ENCODE measurements around the gene FRG2C.
A peak's percentile ranks its signal among the peaks of the same experiment; 100 is the strongest.
"Not testable (repeated sequence)": the region's sequence is repeated elsewhere in the genome, so short reads cannot be mapped to it uniquely, and the experiment has no call there.

Gene FRG2C

DNA sequence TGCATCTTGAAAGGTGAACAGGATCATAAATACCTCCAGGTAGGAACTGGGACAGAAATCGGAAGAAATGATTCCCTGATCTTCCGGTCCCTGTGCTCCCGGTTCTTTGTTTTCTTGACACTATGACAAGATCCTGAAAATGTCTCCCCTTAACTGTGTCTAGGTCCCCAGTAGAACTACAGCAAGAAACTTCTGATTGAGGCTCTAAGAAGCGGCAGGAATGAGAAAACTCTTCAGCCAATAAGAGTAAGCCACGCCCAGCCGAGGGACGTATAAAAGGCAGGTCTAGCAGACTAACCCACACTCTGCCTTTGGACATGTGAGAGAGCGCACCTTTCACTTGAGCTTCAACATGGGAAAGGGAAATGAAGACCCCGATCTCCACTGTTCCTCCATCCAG lies at the start of gene FRG2C:
TSS of gene FRG2C (plus strand) at position 301 of the 400 bp plus-strand sequence. CDS start at position 353, 52 bp downstream.
- DNase-seq (ENCODE audit: low read depth in 2 of 2), result not testable (repeated sequence)

DNA sequence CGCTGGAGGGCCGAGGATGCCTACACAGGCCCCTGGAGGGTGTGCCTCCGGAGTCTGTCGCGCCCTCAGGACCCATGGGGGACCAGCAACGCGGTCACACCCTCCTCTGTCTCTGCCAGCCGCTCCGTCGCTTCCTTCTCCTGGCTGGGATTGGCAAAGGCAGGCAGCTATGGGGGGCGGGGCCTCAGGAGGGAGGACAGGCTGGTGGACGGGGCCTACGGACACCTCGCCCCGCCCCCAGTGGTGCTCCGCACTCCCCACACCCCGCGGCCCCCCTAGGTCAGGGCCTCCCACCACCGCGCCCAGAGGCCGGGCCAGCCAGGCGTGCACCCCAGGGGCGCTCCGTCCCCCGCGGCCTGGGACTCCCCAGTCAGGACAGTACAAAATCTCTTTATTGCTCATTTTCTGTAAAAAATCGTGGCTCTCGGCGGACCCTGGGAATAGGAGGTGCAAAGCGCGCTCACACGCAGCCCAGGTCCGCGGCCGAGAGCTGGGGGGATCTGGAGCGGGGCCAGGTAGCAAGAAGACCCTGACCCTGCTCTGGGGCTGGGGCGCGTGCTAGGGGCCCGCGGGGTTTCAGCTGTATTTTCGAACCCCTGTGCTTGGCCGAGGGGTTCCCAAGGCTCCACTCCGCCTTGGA lies 45.3 kb upstream of the FRG2C start:
- not testable (repeated sequence) for DNase-seq (ENCODE audit: low read depth in 2 of 2)

DNA sequence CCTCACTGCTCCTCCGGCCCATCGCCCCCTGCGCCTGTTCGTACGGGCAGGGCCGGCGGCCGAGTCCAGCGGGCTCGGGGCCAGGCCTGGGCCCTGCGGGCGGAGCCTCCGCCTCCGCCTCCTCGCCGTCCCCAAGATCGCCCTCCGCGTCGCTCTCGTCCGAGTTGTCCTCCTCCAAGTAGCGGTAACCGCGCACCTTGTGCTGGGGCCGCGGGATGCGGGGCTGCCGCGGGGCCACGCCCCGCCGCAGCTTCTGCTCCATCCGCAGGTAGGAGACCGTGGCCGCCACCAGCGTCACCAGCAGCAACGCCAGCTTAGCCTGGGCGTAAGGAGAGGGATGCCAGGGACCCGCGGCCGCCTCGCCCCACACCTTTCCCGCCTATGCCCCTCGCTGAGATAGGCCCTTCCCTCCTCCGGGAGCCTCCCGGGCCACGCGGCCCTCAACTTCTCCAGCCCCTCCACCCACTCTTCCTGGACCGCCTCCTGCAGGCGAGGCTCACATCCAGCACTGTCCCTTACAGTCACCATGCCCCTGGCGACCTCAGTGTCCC lies 44.6 kb upstream of the FRG2C start:
- DNase-seq (ENCODE audit: low read depth in 2 of 2), result not testable (repeated sequence)

DNA sequence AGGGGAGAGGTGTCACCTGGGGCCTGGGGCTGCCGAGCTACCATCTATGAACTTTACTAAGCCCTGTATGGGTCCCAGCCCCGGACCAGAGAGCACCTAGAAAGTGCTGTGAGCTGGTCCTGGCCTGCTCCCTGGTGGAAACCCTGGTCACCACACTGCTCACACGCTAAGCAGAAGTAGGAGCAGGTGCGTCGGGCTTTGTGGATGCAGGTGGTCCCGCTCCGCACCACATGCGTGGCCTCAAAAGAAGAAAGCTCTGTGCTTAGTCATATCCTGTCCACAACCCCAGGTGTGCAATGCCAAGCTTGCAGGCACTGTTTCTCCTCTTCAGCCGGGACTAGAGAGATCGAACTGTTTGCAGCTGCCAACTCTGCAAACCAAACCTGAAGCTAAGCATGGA lies 42.4 kb upstream of the FRG2C start:
- not testable (repeated sequence) for DNase-seq (ENCODE audit: low read depth in 2 of 2)

DNA sequence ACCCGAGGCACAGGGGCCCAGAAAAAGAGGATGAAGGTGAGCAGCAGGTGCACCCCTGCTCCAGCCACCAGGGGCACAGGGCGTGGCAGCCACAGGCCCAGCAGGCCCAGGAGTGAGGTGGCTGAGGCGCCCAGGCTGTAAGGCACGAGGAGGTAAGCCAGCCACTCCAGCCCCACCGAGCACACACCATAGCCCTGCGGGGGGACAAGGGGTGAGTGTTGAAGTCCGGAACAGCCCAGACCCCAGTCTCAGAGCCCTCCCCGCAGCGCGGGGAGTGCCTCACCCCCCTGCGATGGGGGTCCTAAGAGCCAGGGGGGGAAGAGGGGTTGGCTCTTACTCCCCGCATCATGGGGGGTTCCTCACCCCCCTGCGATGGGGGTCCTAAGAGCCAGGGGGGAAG lies 40.5 kb upstream of the FRG2C start:
- not testable (repeated sequence) for DNase-seq (ENCODE audit: low read depth in 2 of 2)

DNA sequence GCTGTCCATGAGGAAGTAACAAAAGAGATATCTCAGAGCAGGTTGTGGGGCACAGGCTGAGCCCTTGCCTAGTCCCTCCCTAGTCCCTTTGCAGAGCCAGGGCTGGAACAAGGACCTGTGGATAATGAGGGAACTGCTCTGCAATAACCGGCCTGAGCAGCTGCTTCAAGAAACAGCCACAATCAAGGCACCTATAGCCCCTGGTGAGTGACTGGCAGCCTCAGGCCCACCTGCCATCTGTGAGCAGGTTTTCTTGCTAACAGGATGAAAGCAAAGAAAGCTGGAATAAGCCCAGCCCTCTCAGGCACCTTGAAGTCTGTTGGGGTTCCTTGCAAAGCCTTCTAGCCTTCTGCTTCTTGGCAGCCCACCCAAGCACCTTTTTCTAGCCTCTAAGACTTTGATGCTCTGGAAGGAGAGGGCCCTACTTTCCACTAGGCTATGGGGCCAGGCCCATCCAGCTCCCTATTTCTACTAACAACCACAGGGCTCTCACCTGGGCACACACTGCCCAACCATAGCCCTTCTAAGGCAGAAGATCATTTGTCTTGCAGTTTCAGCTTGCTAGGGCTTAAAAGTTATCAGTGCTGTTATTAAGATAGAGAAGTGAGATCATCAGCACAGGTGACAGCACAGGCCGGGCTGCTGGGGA lies 33.1 kb upstream of the FRG2C start:
- DNase-seq (ENCODE audit: low read depth in 2 of 2), result not testable (repeated sequence)

DNA sequence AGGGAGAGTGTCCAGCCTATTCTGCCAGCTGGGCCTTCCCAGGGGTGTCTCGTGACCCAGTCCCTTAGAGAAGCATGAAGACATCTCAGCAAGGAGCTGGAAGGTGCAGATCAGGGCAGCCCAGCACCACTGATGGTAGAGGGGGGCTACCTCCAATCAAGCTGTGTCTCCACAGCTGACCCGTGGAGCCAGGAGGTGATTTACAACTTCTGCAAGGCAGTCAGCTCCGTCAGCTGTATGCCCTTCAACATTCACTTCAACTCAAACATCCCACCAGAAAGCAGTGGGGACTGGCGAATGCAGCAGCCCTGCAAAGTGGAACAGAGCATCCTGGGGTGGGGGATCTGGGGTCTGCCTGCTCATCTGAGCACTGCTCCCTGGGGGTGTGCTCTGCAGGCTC lies 32.6 kb upstream of the FRG2C start:
- no peak for DNase-seq (ENCODE audit: low read depth in 2 of 2)

DNA sequence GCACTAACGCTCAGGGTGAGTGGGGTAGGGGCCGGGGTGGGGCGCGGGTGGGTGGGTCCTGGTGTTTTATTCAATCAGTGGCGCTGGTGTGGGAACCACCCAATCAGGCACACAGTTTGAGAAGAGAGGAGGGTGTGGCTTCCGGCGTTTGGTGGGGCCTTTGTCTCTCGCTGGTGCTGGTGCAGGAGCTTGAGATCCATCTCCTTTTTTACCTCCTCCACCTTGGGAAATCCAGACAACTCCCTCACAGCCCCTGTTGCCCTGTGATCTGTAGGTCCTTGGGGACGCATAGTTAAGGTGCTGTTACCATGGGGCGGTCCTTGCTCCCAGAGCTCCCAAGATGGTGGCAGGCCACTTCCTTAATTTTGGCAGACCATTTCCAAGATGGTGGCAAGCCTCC lies 25.2 kb upstream of the FRG2C start:
- not testable (repeated sequence) for DNase-seq (ENCODE audit: low read depth in 2 of 2)

DNA sequence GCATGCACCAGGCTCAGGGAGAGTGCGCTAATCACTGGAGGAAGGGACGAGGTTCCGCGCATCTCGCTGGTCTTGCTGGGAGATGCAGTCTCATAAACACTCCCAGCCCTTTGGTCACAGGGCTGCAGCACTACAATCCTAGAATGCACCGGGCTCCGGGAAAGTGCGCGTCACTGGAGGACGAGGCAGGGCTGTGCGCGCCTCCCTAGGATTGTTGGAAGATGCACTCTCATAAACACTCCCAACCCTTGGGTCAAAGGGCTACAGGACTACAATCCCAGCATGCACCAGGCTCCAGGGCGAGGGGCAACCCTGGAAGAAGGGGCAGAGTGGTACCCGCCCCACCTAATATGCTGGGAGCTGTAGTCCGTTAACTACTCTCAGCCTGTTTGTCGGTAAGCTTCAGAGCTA lies 23.0 kb upstream of the FRG2C start:
- DNase-seq (ENCODE audit: low read depth in 2 of 2), result peak; percentile 8 to 25

DNA sequence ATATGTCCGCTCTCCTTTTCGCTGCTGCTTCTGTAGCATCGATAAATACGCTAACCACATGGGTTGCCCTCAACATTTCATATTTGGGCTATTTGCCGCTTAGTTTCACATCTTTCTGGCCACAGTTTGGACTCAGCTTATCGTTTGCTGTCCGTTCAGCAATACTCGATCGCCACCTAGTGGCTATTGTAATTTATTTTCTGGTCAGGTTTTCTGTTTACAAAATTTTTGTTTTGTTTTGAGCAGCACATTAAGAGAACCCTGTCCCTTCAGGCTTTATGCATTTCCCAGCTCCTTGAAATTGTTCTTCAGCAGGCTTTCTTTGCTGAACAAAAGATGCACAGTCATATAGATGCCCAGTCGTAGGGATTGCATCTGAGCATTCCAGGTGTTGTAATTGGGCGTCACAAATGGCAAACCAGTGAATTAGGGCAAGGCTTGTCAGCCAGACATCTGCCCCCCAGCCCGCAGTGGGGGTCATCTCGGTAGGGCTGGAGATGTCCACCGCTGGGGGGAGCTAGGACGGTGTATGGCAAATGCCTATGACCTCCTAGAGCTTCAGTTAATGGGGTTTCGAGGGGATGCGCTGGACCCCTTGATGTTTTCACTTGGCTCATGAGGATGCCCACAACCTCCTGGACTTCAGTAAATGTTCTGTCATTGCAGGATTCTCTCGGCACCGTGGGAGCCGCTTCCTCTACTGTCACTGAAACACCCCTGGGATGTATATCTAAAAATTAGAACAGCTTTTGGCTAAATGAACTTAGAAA lies 20.9 kb upstream of the FRG2C start:
- not testable (repeated sequence) for DNase-seq (ENCODE audit: low read depth in 2 of 2)

DNA sequence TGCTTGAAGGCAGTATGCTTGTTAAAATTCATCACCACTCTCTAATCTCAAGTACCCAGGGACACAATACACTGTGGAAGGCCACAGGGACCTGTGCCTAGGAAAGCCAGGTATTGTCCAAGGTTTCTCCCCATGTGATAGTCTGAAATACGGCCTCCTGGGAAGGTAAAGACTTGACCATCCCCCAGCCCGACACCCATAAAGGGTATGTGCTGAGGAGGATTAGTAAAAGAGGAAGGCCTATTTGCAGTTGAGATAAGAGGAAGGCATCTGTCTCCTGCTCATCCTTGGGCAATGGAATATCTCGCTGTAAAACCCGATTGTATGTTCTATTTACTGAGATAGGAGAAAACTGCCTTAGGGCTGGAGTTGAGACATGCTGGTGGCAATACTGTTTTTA lies 18.6 kb upstream of the FRG2C start:
- DNase-seq (ENCODE audit: low read depth in 2 of 2), result not testable (repeated sequence)

DNA sequence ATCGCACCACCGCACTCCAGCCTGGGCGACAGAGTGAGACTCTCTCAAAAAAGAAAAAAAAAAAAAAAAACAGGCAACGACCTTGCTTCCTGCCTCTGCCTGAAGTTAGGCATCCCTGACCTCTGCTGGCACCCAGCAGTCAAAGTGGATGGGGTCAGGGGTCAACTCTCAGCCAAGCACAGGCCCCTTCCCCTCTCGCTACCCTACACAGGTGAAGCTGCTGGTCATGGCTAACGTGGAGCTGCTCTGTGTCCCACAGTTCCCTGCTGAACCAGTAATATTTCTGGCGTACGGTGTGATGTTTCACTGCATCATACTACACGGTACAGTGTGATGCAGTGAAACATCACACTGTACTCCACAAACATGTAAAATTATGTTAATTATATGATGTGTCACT lies 13.9 kb upstream of the FRG2C start:
- DNase-seq (ENCODE audit: low read depth in 2 of 2), result no peak

DNA sequence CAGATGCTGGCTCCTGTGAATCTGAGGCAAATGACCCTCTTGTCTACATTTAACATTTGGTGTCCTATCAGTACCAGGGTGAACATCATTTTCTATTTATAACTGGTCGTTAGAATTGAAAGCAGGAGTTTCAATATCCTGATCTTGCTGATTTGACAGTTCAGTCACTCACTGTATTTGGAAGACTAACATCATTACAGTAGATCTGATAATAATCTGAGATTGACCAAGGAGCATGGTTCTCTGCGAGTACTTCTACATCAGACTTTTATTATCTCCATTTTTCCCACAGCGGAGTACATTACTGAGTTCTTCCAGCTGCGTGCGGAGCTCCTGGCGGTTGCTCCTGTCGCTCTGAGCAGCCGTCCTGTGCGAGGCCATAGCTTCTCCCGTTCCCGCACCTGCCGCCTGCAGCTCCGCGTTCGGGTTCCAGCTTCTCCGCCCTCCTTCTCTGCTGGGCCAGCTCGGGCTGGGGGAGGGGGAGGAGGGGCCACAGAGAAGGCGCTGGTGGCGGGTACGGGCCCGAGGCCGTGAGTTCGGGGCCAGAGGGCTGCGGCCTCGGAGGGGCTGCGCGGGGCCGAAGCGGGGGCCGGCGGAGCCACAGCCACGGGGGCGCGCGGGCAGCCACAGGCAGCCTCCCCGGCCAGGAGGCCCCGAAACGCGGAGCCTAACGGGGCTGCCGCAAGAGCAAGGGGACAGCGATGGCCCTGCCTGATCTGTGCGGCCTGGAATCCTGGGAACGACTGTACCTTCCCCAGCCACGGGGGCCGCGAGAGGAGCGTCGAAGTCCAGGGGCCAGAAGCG lies 8.8 kb upstream of the FRG2C start:
- DNase-seq (ENCODE audit: low read depth in 2 of 2), result not testable (repeated sequence)

DNA sequence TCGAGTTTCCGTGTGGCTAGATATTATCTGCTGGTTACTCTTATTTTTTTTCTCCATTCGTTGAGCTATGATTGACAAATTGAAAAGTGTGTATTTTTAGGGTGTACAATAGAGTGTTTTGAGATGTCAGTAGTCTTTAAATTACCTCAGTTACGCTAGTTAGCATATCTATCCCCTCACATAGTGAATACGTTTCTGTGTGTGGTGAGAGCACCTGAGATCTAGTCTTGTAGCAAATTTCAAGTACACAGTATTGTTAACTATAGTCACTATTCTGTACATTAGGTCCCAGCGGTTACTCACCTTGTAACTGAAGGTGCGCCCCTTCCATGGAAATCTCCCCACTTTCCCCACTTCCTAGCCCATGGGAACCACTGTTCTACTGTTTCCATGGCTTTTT lies 8.2 kb upstream of the FRG2C start:
- DNase-seq (ENCODE audit: low read depth in 2 of 2), result not testable (repeated sequence)

DNA sequence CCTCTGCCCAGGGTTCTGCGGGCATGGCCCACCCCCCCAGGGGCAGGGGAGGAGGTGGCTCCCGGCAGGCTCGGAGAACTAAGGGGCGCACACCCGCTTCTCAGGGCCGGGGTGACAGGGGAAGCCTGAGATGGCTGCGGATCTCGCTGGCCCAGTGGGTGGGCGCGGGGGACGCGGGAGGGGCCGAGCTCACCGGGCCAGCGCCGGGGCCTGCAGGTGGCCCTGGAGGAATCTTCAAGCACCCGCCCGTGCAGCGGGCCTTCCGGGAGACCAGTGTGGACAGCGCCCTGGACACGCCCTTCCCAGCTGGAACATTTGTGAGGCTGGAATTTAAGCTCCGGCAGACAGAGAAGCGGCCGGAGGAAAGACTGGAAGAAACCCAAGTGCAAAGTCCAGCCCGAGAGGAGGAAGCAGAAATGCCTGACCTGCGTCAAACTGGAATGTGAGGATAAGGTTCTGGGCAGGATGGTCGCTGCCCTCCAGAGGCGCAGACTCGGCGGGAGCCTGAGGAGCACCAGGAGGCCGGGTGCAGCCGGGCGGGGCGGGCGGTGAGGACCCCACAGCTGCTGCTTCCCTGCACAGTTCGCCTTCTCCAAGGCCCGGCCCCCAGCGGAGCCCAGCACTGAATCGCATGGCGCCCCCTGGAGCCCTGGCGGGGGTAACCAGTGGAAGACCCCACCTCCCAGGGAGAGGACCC lies 5.6 kb upstream of the FRG2C start:
- DNase-seq (ENCODE audit: low read depth in 2 of 2), result not testable (repeated sequence)

DNA sequence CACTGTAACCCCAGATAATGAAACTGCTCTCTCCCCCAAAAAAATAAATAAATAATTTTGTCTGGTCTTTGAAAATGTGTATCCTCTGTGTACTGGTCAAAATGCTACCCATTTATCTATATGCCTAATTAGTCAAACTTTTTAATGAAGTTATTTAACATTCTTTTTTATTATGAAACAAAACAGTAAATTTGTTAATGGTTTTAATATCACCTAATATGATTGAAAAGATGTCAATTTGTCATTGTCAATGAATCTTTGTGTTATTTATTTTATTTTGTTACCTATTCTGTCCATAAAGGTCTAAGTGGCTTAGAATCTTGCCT lies 5.1 kb upstream of the FRG2C start:
- not testable (repeated sequence) for DNase-seq (ENCODE audit: low read depth in 2 of 2)

DNA sequence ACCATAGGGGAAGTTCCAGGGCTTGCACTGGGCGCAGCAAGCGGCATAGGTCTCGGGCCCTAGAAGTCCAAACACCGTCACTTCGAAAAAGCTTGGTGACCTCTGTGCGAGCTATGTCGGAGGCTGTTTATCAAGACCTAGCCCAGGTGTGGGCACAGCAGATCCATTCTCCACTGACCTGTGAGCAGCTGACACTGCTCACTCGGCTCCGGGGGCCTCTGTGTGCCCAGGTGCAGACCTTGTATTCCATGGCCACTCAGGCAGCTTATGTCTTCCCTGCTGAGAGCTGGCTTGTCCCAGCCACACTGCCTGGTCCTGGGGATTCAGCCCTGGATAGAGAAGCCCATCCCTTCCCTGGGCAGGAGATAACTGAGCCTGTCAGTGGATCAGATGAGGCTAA lies 1.5 kb downstream of the FRG2C start:
- not testable (repeated sequence) for DNase-seq (ENCODE audit: low read depth in 2 of 2)

DNA sequence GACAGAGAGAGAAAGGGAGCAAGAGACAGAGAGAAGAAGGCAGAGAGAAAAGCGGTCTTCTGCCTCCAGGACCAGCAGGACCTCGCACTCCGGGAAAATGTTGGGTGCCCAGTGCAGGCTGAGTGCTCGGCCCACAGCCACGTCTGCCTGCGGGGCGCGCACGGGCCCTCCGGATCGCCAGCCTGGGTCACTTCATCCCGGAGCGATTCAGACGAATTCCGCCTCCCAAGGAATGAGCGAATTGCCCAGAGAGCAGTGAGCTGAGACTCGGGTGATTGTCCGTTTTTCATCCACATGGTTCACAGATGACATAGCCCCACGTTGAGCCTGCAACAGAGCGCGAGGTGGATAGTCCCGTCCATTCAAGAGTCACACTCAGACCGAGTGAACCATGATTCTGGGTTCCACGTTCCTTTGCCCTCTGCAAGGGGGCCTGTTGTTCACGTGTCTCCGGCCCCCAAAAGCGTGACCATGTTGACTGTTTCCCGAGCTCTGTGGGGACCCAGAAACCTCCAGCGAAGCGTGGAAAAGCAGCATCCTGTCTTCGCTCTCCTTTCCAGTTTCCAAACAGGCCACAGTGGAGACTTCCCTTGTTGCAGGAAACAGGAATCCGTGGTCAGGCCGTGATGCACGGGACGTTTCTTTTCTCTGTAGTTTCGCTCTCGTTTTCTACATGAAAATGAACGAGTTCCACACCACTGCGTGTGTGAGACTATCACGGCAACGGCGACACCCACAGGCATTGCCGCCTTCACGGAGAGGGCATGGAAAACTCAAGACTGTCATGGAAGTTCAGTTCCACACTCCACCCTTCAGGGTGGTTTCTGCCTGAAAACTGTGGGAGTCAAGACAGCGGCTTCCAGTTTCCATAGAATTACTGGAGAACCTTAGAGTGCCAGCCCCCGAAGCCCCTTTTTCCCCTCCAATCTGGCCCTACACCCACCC lies 3.9 kb downstream of the FRG2C start:
- not testable (repeated sequence) for DNase-seq (ENCODE audit: low read depth in 2 of 2)

DNA sequence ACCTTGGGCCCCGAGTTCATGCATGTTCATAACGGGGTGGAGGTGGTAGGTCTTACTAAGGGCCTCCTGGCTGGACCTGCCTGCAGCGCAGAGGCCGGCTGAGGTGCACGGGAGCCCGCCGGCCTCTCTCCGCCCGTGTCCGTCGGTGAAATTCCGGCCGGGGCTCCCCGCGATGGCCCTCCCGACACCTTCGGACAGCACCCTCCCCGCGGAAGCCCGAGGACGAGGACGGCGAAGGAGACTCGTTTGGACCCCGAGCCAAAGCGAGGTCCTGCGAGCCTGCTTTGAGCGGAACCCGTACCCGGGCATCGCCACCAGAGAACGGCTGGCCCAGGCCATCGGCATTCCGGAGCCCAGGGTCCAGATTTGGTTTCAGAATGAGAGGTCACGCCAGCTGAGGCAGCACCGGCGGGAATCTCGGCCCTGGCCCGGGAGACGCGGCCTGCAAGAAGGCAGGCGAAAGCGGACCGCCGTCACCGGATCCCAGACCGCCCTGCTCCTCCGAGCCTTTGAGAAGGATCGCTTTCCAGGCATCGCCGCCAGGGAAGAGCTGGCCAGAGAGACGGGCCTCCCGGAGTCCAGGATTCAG lies 4.7 kb downstream of the FRG2C start:
- peak in 1 of 2 donors; percentile 25 for DNase-seq (ENCODE audit: low read depth in 2 of 2)

Data from stimulated activated CD8-positive, alpha-beta memory T cell treated with anti-CD3 and anti-CD28 coated beads, Interleukin-15, amount 100 ng/mL, for 48 hours (primary cell).